WTC11 (cell line): ENCODE data around the gene PLXNA1. TPM values are rescaled to one million over a fixed set of nuclear protein-coding genes. Genes with fewer than 3 reads are reported as not detected.

ENCODE experiments used
- ATAC-seq: fragments of 200-7000 bp; cut with Tn5 transposase; 2 replicates; pipeline ENCODE4 v1.10.0; 2021; ENCODE audit warnings: mild to moderate bottlenecking, moderate library complexity
- CTCF ChIA-PET: fragments of 300-600 bp; sonication (Branson Sonifier 250); formaldehyde crosslinking; loops from one replicate; lab custom pipeline; 2021; ENCODE audit warnings: antibody characterized with exemption; lab: Charles Lee
- POLR2A ChIA-PET: fragments of 350-600 bp; sonication (Branson Sonifier 250); formaldehyde crosslinking; loops from one replicate; lab custom pipeline; 2021; ENCODE audit warnings: antibody characterized with exemption; lab: Charles Lee
- DNase-seq: peaks from one replicate; pipeline ENCODE4 v3.0.0; 2021; ENCODE audit warnings: low spot score
- H3K27ac Mint-ChIP-seq: 2 replicates; pipeline ENCODE4 v1.8.0; 2021; ENCODE audit warnings: mixed read lengths
- H3K27me3 Mint-ChIP-seq: 2 replicates; pipeline ENCODE4 v1.8.0; 2021; ENCODE audit warnings: low read depth, mild to moderate bottlenecking, moderate library complexity, mixed read lengths
- H3K36me3 Mint-ChIP-seq: 2 replicates; pipeline ENCODE4 v1.8.0; 2021; ENCODE audit warnings: mixed read lengths
- H3K4me1 Mint-ChIP-seq: 2 replicates; pipeline ENCODE4 v1.8.0; 2022; ENCODE audit warnings: mixed read lengths
- H3K4me3 Mint-ChIP-seq: 2 replicates; pipeline ENCODE4 v1.8.0; 2021; ENCODE audit warnings: mild to moderate bottlenecking, moderate library complexity, mixed read lengths
- H3K9me3 Mint-ChIP-seq: 2 replicates; pipeline ENCODE4 v1.8.0; 2021; ENCODE audit warnings: mixed read lengths
- AFF4 ChIP-seq: sonication (generic); formaldehyde crosslinking; IDR thresholded peaks from 2 replicates; pipeline ENCODE4 v1.8.1; 2023; ENCODE audit warnings: mild to moderate bottlenecking, missing genetic modification reagents, borderline replicate concordance
- ARID4B ChIP-seq: sonication (generic); formaldehyde crosslinking; IDR thresholded peaks from 2 replicates; pipeline ENCODE4 v1.8.0; 2023; ENCODE audit warnings: missing genetic modification reagents, mild to moderate bottlenecking, borderline replicate concordance
- ATF2 ChIP-seq: sonication (generic); formaldehyde crosslinking; IDR thresholded peaks from 2 replicates; pipeline ENCODE4 v1.8.1; 2022; ENCODE audit warnings: low read depth, missing genetic modification reagents, borderline replicate concordance
- CREB1 ChIP-seq: sonication (generic); formaldehyde crosslinking; IDR thresholded peaks from 2 replicates; pipeline ENCODE4 v1.8.0; 2023; ENCODE audit warnings: mild to moderate bottlenecking, missing genetic modification reagents
- E2F5 ChIP-seq: sonication (generic); formaldehyde crosslinking; IDR thresholded peaks from 2 replicates; pipeline ENCODE4 v1.8.1; 2022; ENCODE audit warnings: mild to moderate bottlenecking, moderate library complexity, missing genetic modification reagents
- GABPB1 ChIP-seq: sonication (generic); formaldehyde crosslinking; IDR thresholded peaks from 2 replicates; pipeline ENCODE4 v1.8.1; 2023; ENCODE audit warnings: mild to moderate bottlenecking, missing genetic modification reagents
- MLX ChIP-seq: sonication (generic); formaldehyde crosslinking; IDR thresholded peaks from 2 replicates; pipeline ENCODE4 v1.8.1; 2023; ENCODE audit warnings: mild to moderate bottlenecking, missing genetic modification reagents, moderate library complexity
- MXD4 ChIP-seq: fragments of 250-450 bp; sonication (Bioruptor Pico); IDR thresholded peaks from 2 replicates; pipeline ENCODE4 v1.8.0; 2021; ENCODE audit warnings: mild to moderate bottlenecking, moderate library complexity, borderline replicate concordance
- PRRX2 ChIP-seq: fragments of 250-450 bp; sonication (Bioruptor Pico); IDR thresholded peaks from 2 replicates; pipeline ENCODE4 v1.8.0; 2021; ENCODE audit warnings: mild to moderate bottlenecking
- SMAD3 ChIP-seq: sonication (generic); formaldehyde crosslinking; IDR thresholded peaks from 2 replicates; pipeline ENCODE4 v1.8.0; 2022; ENCODE audit warnings: missing genetic modification reagents, mild to moderate bottlenecking, borderline replicate concordance
- TP53 ChIP-seq: sonication (generic); formaldehyde crosslinking; IDR thresholded peaks from 2 replicates; pipeline ENCODE4 v1.8.1; 2023; ENCODE audit warnings: mild to moderate bottlenecking, missing genetic modification reagents
- ZBTB21 ChIP-seq: sonication (generic); formaldehyde crosslinking; IDR thresholded peaks from 2 replicates; pipeline ENCODE4 v1.8.1; 2023; ENCODE audit warnings: mild to moderate bottlenecking, missing genetic modification reagents, borderline replicate concordance
- ZNF219 ChIP-seq: sonication (generic); formaldehyde crosslinking; IDR thresholded peaks from 2 replicates; pipeline ENCODE4 v1.8.0; 2023; ENCODE audit warnings: missing genetic modification reagents, mild to moderate bottlenecking, borderline replicate concordance
- ZNF281 ChIP-seq: sonication (generic); formaldehyde crosslinking; IDR thresholded peaks from 2 replicates; pipeline ENCODE4 v1.8.0; 2023; ENCODE audit warnings: mild to moderate bottlenecking, missing genetic modification reagents
- ZNF317 ChIP-seq: sonication (generic); formaldehyde crosslinking; IDR thresholded peaks from 2 replicates; pipeline ENCODE4 v1.8.1; 2023; ENCODE audit warnings: low read depth, mild to moderate bottlenecking, moderate library complexity, missing genetic modification reagents, borderline replicate concordance
- ZNF423 ChIP-seq: fragments of 250-450 bp; sonication (Bioruptor Pico); IDR thresholded peaks from 2 replicates; pipeline ENCODE4 v2.1.2; 2022; ENCODE audit warnings: mild to moderate bottlenecking, moderate library complexity
- ZNF512 ChIP-seq: sonication (generic); formaldehyde crosslinking; IDR thresholded peaks from 2 replicates; pipeline ENCODE4 v1.8.1; 2022; ENCODE audit warnings: missing genetic modification reagents, borderline replicate concordance
- total RNA-seq: library from RNA; stranded (reverse); gene quantifications from 3 replicates; pipeline ENCODE4 v1.2.3, GENCODE V29; 2021

PLXNA1 gene
- total RNA-seq, 1 experiment from 2014 or later: 53.8 TPM

- ChIA-PET CTCF (no interaction called here), POLR2A (no interaction called here)
- Mint-ChIP-seq H3K9me3 (no peaks in the 10 kb centered on the region), H3K27ac (no peak overlapping the region), H3K27me3 (no peaks in the 10 kb centered on the region), H3K4me1 (no peaks in the 10 kb centered on the region), H3K36me3 (peaks cover 5% of the 10 kb centered on the region), H3K4me3 (no peak overlapping the region)
- TF ChIP-seq SMAD3 (CRISPR knock-in tag): no peak
- TF ChIP-seq MXD4 (CRISPR knock-in tag): no peak
- TF ChIP-seq ZNF281: no peak
- DNase-seq (no peak), ATAC-seq (no peak)
Observed at GRCh38 chr3:127030508-127031412, 47.8 kb downstream of the PLXNA1 start.

GRCh38 chr3:127031413-127031810 lies 48.5 kb downstream of the PLXNA1 start:
- no peaks in the 10 kb centered on the region for H3K27me3 Mint-ChIP-seq
- H3K27ac Mint-ChIP-seq: peak overlapping the region; percentile 85; the same call in 1 of the 2 replicates
- H3K4me1 Mint-ChIP-seq: no peaks in the 10 kb centered on the region
- DNase-seq (no peak), ATAC-seq (no peak)
- no peaks in the 10 kb centered on the region for H3K9me3 Mint-ChIP-seq
- H3K36me3 Mint-ChIP-seq: peaks cover 2% of the 10 kb centered on the region
- ChIA-PET POLR2A (no interaction called here), CTCF (no interaction called here)
- no peak overlapping the region for H3K4me3 Mint-ChIP-seq
- TF ChIP-seq E2F5 (CRISPR knock-in tag) (no peak), ZNF512 (no peak), CREB1 (CRISPR knock-in tag) (no peak), GABPB1 (CRISPR knock-in tag) (no peak), PRRX2 (CRISPR knock-in tag) (no peak), ZBTB21 (CRISPR knock-in tag) (no peak), ARID4B (CRISPR knock-in tag) (no peak), MLX (no peak), ZNF317 (CRISPR knock-in tag) (no peak), ATF2 (no peak), ZNF423 (CRISPR knock-in tag) (no peak), ZNF219 (CRISPR knock-in tag) (no peak), TP53 (no peak), AFF4 (CRISPR knock-in tag) (no peak)
